ENCODE data around the gene CPN1. TPM values are rescaled to one million over a fixed set of nuclear protein-coding genes. Genes with fewer than 3 reads are reported as not detected.

CPN1 gene
- 0.18 to 0.43 TPM (median 0.39 TPM) in 5 replicates for total RNA-seq (2022; extraction: Qiagen RNA extraction; ENCODE audit: low read depth)

DNA sequence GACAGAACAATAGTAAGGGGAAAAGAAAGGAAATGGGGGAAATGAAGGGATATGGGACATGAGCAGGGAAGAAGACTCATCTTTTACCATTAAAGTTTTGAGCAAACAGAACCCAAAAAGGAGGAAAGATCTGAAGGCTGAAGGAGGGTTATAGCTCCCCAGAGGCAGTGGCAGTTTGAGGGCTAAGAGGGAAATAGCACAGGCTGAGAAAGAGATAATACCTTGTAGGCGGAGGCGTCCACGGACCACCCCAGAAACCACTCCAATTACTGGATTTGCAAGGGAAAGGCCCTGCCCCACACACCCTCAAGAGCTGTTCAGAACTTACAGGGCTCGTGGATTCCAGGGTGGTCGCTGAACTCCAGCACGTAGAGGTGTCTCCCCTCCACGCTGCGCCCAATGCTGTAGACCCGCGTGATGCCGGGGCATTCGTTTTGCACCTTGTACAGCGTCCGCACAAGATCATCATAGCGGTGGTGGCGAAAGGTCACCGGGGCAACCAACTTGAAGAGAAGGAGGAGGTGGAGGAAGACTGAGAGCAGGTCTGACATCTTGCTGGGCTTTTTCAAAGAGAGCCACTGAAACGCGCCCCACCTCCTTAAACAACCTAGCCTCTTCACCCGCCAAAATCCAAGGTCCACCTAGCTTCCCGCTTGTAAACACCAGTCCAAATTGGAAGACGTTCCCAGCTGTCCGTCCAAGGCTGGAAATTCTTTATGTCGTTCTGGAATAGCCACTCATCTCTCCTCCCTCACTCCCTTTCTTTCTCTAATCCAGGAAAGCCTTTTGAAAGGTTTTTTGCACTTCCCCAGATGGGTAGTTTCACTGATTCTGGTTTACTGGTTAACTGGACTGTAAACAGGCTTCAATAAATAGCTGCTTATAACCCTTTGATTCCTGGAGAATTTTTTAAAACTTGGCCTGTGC is at the start of gene CPN1:
Gene CPN1, minus strand, starts transcription at position 795 of the 927 bp plus-strand sequence. Its CDS starts 244 bp downstream, at position 551.

DNA sequence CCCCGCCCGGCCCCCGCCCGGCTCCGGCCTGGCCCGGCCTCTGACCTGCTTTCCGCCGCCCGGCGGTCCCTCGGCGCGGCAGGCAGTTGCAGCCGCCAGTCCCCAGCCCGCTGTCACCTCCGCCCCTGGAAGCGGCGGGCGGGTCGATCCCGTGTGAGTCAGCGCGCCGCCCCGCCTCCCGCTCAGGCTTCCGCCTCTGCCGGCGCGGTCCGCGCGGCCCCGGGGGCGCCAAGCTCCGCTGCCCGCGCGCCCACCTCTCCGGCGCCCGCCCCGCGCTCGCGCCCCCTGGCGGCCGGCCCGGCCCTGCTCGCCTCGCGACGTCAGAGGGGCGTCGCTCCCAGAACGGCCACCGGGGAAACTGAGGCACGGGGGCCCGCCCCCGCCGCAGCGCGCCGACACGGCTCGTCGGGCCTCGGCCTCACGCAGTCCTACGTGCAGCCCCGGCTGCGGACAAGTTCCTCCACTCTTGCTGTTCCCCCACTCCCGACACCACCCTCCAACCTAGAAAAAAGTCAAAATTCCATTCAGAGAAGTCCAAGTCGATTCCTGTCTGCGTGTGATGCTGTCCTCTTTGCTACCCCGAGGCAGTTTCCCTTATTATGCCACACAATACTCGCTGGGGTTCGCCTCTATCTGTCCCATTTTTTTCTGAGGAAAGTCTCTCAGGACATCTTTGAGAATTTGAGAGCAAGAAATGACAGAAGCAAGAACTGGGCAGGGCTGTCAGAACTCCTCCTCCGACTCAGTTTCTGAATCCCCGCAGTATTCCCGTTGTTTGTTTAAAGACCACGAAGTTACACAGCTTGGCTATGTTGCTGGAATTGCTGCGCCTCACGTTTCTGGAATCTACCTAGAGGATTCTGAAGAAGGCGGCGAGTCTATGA is 71.6 kb downstream of the CPN1 start, which contains the start of gene DNMBP:
Gene DNMBP, minus strand, starts transcription at position 155 of the 884 bp plus-strand sequence. CDS start 37,823 bp downstream, outside the sequence.

Other genes with a start within 250 kb of the CPN1 start
- gene DNMBP, start 71.9 kb downstream of the CPN1 start, total RNA-seq (2022; extraction: Qiagen RNA extraction; ENCODE audit: low read depth): 26.5 to 40.9 TPM (median 34.6 TPM) in 5 replicates
- gene ERLIN1, start 104.2 kb upstream of the CPN1 start, total RNA-seq (2022; extraction: Qiagen RNA extraction; ENCODE audit: low read depth): 42.5 to 67.9 TPM (median 54.3 TPM) in 5 replicates
- 12.2 to 25.4 TPM (median 22.2 TPM) in 5 replicates for gene CHUK, start 147.7 kb upstream of the CPN1 start, total RNA-seq (2022; extraction: Qiagen RNA extraction; ENCODE audit: low read depth)
- gene CWF19L1, start 185.8 kb upstream of the CPN1 start, total RNA-seq (2022; extraction: Qiagen RNA extraction; ENCODE audit: low read depth): 21.6 to 25.1 TPM (median 22.6 TPM) in 5 replicates
- 83.3 to 121 TPM (median 103 TPM) in 5 replicates for gene BLOC1S2, start 204.8 kb upstream of the CPN1 start, total RNA-seq (2022; extraction: Qiagen RNA extraction; ENCODE audit: low read depth)
- gene PKD2L1, start 248.4 kb upstream of the CPN1 start, total RNA-seq (2022; extraction: Qiagen RNA extraction; ENCODE audit: low read depth): 0.07 TPM in 1 of 5 replicates, not detected in the others